Right forelimb (tissue), 1 donor: ENCODE data around the gene HOXD11.

Experiments used
- DNase-seq: peaks from one replicate; pipeline ENCODE4 v3.0.0-alpha.2; 2018

Gene HOXD11

DNA sequence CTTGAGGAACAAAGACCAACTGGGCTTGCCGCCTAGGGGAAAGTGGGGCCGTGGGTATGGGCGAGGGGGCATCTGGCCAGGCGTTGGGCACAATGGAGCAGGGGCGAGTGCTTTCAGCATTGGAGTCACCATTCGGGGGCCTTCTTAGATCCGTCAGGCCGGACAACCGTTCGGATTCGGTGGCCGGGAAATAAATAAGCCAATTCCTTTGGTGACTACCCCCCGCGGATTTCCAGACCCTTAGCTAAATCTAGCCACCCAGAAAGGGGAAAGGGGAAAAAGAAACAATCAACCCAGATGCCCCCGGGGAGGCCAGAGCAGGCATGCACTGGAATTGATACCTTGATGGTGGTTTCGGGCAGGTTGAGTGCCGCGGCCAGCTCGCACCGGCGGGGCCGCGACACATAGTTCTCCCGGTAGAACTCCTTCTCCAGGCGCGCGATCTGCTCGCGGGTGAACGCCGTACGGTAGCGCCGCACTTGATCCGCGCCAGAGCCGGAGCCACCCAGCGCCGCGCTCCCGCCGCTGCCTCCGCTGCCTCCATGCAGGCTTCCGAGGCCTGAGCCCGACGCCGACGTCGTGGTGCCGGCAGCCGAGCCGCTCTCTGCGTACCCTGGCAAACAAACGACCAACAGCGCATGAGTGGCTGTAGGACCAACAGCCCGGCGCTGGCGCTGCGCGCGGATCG is 25.1 kb upstream of the HOXD11 start:
- peak; percentile 79 for DNase-seq

DNA sequence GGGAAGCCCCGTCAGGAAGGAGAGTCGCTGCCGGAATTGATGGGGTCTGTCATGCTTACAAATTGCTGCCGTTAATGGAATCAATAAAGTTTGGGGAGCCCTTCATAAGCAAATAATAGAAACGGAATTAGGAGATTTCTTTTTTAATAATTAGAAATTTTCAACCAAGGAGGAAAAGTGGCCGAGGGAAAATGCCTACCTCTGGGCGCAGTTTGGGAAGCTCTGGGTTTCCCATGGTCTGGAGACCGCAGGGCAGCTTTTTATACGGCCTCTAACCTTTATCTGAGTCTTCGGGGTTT is 24.6 kb upstream of the HOXD11 start:
- DNase-seq, result no peak

DNA sequence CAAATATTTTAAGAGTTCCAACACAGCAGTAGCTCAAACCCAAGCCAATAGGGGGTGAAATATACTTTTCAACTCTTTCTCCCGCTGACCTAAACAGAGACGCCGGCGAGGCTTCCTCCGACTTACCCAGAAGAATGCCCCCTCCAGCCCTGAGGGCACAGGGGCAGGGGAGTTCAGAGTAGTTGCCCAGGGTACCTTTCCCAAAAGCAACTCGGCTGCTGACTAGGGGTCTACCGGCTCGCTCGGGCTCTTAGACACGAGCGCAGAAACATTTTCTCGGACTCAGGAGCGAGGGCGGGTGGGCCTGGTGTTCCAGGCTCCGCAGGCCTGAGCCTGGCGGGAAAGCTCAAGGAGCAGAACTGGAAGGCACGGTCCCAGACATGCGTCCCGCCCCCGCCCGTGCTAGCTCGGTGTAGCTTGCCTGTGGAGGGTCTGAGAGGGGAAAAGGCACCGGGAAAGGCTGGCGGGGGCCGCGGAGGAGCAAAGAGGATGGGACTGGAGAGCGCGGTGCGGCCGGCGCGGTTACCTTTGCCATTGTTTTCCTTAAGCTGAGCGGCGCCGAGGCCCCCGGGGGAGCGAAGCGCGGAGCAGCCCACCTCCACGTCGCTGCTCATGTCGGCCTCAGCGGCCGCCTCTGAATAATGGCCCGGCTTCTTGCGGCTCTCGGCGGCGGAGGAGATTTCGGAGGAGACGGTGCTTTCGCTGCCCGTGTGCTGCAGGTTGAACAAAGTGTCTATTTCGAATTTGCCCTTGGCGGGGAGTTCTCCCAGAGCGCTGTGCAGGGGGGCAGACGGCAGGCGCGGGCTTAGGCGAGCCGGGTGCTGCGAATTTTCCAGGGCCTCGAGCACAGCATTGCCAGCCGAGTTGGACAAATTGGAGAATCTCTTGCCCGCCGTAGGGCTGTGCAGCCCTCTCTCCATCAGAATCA is 24.0 kb upstream of the HOXD11 start:
- peak; percentile 55 for DNase-seq

DNA sequence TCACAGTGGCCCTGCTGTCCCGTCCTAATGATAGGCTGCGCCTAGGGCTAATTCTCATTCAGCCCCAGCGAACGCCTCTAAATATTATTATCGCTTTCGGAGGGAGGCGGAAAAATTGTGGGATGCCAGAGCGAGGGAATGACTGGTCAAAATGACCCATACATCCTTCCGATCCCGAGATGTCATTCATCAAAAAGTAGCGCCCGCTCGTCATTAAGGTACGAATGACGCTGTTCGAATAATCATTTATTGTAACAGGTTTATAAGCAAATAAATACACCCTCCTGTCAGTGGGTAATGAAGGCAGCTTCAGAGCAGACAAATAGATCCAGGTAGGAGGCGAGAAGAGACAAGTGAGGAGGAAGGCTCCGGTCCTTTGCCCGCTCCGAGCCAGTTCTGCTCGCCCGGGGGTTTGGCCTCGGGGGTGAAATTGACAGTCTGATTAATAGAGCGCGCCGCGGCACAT is 23.3 kb upstream of the HOXD11 start, which contains the start of gene EVX2:
Gene EVX2 (minus strand): TSS at position 167 of the 466 bp plus-strand sequence. CDS start 186 bp downstream, outside the sequence.
- DNase-seq, result peak; percentile 57

DNA sequence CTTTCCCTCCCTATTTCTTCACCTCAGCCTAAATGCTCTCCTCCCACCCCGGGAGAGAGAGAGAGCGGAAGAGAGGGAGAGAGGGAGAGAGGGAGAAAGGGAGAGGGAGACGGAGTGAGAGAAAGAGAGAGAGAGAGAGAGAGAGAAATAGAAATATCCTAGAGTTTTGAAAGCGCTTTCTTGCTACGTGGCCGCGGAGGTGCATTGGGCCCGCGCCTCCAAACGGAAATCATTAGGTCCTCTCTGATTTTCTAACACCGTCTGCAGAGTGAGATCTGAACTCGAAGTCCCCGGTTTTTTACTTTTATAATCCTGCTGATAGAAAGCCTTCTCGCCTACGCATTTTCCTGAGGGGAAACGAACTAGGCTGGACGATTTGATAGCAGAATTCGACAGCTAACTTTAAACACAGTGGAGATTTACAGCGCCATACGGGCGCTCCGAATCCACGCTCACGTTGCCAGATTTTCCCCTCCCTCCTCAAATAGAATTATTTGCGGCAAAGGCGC is 22.4 kb upstream of the HOXD11 start:
- DNase-seq, result peak; percentile 60

DNA sequence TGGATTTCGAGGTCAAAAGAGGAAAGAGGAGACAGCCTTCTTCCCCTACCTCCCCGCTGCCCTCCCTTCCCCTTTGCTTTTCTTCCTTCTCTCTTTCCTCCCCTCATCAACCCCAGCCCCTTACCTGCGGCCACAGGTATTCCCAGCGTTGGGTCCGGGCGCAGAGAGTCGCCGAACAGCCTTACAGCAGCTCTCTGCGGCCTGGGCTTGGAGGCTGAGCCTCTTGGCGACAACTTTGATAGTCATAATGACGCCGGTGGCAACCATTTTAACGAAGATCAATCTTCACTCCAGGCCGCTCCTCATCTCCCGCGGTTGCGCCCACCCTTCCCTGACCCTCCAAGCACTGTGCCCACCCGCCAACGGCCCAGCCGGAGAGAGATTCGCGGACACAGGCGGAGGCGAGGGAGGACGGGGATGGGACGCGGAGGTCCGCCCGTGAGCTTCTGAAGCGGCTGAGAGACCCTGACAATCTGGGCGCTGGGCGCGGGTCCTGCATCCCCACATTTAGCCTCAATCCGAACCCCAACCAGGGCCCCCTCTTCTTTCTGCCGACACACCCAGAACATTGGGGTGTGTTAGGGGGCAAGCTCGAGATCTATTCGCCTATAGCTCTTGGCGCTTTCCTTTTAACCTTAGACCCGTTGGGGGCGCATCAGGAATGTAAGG is 21.8 kb upstream of the HOXD11 start:
- DNase-seq, result peak; percentile 46

DNA sequence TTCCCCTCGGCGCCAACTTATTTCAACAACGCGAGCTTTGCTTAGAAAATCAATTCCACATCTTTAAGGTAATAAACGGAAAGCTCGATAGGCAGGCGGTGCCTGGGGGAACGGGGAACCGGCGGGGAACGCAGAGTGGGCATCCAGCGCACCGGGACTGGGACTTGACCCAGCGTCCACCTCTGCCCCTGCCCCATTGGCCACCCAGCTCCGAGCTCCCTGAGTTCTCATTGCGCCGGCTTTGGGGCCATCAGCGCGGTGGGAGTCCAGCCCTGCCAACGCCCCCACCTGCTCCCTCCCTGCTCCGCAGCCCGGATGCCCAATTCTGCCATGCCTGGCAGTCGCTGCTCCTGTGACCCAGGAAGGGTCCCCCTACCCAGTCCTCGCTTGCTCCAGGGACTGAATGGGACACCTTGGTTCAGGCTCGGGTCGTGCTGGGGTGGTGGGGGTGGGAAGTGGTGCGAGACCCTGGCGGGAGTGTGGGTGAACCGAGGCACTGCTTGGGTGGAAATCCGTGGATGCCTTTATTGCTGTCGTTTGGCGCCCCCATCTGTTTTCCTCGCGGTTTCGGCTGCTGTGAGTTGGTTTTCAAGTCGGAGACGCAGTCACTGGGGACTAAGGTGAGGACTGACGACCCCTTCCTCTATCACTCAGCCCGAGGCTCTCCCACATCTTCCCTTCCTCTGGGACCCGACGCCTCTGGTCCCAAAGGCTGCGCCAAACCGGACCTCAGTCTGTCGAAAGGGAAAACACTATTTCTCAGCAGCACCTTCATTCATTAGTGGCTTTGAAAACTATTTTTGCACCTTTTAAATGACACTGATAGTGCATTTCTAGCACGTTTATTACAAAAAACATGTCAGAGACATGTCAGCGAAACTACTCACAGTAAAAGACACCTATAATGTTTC is 21.0 kb upstream of the HOXD11 start:
- DNase-seq, result peak; percentile 71

DNA sequence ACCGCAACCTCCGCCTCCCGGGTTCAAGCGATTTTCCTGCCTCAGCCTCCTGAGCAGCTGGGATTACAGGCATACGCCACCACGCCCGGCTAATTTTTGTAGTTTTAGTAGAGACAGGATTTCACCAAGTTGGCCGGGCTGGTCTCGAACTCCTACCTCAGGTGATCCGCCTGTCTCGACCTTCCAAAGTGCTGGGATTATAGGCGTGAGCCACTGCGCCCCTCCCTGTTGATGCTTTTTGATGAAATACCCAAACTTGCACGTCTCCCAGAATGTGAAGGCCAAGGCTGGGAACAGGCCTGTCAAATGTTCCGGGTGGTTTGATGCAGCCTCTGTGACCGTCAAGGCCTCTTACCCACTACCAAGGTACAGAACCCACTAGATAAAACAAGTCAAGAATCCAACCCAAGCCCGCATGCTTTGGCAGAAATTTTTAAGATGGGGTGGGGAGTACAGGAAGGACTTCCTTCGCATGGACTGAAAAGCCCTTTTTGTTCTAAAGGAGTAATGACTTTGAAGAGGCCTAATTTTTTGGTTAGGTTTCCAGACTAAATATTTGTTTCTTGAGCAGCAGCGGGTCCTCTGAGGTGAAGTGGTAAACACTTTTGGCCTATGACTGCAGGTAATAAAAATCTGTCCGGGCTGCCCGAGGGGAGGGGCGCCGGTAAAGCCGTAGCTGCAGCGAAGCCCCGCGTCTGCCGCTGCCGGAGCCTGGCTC is 19.6 kb upstream of the HOXD11 start:
- DNase-seq, result peak; percentile 42

DNA sequence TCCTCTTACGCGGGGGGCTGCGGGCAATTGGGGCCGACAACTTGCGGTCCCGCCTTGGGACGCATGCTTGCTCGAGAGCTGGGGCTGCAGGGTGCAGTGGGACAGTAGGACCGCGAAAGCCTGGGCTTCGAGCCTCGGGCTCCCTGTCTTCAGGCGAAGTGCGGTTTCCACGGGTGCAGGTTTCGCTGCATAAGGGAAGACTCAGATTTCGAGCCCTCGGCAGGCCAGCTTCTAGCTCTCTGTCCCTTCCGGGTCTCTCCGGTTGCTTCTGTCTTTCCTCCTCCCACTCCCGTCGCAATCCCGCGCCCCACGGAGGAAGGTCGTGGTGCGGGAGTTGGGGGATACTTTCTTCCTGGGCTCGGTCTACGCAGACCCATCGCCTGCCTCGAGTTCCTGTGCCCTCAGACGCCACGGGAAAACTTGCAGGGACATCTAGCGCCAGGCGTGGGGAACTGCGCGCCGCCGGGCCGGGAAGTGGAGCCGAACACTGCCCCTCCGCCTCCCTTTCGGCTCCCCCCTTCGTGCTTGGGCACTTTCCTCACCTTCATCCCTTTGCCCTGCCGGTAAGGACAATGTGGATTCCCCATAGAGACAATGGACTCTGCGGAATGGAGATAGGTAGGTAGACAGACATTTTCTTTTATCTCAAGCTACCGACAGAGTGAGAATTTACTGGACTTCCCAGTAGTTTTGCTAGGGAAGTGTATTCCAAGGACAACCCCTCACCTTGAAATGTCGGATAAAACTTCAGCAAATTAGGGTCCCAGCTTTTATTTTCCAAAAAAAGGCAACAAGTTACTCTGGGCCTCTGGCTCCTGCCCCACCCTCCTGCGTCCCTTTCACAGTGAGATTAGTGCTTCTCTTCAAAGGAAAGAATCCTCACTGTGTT is 18.8 kb upstream of the HOXD11 start:
- DNase-seq, result peak; percentile 86

DNA sequence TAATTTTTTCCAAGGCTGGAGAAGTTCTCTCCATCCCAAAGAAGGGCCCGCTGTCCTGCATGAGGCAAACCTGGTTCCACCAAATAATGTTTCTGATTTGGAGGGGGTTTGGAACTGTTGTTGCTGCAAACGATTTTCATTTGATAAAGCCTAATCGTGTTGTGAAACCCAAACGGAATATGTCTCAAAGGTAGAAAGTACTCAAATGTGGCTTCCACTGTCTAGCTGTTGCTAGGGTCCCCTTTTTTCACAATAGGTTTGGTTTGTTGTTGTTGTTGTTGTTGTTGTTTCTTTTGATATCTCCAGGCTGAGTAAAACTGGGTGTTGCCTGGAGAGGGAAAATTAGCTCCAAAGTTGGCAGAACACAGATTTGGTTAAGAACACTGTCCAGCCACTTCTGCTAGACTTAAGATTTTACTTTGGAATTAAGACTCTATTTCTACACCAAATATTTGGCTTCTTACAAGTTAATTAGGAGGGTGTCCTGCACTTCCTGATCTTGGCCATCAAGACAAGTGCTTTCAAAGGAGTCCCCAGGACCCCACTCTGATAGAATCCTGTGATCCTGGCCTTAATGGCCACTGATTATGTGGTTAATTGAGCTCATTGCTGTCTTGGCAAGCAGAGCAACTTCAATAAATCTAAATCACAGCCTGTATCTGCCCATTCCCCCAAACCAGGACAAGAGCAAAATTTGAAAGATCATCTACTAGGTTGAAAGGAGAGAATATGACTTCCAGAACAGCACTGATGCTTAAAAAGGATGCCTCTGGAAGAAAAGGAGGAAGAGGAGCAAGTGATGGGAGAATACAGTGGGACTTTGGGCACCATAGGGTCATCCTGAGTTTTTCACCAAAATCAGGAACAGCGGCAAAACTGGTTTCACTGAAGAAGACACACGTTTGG is 17.9 kb upstream of the HOXD11 start:
- DNase-seq, result peak; percentile 44

DNA sequence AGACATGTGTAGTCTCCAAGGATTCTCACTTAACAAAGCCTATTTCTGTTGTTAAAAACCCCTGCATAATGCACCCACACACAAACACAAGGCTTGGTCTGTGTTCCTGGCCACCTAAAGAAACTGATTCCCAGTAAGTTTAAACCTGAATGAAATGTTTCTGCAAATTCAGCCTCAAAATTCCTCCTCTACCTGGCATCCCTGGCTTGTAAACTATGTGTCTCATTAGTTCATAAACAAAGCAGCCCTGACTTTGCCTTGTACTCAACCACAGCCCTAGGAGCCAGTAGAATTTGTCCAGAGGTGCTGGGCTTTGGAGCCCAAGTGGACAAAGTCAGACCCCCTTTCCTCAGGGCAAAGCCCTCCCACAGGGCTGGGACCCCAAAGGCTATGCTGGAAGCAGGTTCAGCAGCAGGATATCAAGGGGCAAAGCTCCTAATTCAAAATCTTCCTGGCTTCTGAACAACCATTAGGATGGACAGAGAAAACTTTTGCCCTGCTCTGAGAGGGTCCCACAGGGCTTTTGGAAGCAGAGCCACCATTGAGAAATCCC is 17.2 kb upstream of the HOXD11 start:
- DNase-seq, result no peak

DNA sequence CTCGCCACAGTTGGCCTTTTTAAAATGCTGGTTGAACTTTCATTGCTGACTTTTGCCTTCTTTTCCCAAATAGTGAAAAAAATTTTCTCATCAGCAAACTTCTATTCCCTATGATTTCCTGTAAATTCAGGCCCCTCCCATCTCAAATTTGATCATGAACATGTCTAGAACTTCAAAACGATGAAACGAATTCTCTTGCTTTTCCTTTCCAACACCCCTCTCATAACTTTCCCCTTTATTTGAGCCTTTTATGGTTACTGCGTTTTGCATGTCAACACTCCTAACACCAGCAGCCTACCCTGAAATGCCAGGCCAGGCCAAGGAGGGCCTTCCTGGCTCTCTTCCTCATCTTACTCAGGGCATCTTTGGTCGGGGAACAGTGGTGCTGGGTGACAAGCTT is 16.2 kb upstream of the HOXD11 start:
- no peak for DNase-seq

DNA sequence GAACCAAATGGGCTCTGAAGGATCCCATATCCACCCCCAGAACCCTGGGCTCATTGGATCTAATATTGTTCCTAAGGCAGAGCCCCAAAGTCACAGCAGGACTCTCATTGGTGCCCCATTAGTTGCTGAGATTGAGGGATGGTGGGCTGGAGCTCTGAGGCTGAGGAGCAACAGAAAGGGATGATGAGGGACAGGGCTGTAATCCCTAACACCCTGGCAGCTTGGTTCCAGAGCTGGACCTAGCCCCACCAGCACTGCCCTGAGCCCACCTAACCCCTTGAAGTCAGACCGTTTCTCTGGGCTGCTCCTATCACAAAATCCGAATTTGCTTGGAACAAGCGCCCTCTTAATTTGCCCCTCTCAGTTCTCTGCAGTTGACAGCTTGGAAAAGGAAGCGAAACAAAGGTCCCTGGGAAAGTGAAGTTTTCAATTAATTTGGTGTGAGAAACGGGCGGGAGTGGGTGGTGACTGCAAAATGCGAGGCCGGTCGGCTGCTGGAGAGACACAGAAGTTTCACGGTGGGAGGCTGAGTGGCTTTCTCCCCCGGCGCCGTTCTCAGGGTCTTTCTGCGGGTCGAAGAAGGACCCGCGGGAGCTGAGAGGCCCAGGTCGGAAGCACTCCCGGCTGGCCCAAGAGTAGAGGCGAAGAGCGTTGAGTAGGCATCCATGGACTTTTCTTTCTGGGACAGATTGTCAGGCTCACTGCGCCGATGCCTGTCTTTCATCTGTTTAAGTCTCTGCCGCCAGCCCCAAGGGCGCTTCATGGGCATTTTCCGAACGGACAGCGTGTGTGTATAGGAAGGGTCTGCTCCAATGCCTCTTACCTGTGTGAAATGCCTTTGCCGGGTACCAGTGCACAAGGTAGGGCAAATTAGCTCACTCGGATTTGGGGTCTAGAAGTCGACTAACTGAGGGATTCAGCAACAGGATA is 15.5 kb upstream of the HOXD11 start:
- peak; percentile 44 for DNase-seq

DNA sequence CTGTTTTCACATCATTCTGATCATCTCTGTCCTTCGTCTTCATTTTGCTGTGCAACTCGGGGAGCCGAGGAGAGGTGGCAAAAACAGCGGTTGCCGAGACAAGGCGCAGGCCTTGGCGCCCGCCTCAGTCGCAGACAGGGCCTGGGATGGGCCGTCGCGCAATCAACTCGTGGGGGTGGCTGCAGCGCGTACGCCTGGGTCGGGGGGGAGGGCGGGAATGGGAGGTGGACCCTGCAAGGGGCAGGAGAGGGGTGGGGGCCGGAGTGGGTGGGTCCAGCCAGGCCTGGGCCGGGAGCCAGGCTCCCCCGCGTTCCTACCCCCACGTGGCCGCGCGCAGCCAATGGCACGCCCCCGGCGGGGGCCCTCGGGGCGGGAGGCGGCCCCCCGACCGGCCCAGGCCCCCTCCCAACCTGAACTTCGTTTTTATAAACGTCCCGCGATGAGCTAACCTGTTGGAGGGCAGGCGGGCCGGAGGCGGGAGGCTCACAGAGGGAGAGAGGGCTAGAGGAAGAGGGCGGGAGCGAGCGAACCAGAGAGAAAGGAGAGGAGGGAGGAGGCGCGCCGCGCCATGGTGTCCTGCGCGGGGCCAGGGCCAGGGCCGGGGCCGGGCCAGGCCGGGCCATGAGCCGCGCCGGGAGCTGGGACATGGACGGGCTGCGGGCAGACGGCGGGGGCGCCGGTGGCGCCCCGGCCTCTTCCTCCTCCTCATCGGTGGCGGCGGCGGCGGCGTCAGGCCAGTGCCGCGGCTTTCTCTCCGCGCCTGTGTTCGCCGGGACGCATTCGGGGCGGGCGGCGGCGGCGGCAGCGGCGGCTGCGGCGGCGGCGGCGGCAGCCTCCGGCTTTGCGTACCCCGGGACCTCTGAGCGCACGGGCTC is 14.6 kb upstream of the HOXD11 start, which contains the start of gene HOXD13:
Gene HOXD13 (plus strand): TSS at position 452 of the 875 bp plus-strand sequence. CDS start 170 bp downstream, at position 622.
- DNase-seq, result peak; percentile 76

DNA sequence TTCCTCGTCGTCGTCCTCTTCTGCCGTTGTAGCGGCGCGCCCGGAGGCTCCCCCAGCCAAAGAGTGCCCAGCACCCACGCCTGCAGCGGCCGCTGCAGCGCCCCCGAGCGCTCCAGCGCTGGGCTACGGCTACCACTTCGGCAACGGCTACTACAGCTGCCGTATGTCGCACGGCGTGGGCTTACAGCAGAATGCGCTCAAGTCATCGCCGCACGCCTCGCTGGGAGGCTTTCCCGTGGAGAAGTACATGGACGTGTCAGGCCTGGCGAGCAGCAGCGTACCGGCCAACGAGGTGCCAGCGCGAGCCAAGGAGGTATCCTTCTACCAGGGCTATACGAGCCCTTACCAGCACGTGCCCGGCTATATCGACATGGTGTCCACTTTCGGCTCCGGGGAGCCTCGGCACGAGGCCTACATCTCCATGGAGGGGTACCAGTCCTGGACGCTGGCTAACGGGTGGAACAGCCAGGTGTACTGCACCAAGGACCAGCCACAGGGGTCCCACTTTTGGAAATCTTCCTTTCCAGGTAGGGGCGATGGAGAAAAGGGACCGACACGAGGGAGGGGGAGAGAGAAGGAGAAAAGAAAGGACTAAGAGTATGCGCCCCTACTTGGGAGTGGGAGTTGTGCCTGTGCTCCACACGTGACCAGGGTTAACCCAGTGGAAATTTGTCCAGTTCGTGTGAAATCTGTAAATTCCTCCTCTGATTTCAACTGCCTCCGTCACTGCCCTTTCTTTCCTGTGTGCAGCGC is 13.8 kb upstream of the HOXD11 start:
- peak; percentile 62 for DNase-seq

DNA sequence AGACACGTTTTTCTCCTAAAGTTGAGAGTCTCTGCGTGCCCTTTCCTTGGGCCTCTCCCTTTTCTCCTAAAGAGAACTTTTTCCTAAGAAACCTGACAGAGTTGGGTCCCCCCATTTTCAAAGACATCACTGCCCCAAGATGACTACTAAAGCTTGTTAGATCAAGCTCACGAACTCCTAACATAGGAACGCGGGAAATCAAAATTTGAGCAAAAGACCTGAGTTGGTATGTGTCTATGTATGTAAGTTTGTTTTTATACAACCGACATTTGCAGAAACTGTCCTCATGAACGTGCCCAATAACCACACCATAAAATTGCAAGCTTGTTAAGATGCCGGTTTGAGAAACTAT is 13.2 kb upstream of the HOXD11 start:
- DNase-seq, result no peak
